ENCODE results near the gene RBM17.

DNA sequence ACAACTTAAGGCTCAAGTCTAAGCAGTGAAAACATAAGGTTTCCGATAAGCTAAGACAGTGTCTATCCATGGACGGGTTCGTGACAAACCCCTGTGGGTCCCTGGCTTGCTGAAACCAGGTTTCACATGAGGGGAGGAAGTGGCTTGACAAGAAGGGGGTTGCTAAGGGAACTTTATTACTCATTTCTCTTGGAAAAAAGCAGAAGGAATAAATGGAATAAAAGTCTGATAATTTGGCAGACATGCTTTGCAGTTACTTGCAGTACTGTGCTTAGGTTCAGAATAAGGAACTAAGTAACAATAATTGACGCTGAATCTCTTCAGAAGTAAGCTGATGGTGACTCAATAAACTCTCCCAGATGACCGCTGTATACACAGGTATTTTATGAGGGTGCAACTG lies 34.7 kb downstream of the RBM17 start:
- TF ChIP-seq SUZ12 (IDR thresholded peaks at IDR 0.05; ENCODE audit: unreplicated experiment) (no peak), NFYA (IDR thresholded peaks at IDR 0.05; ENCODE audit: borderline replicate concordance, low read depth, low read length) (no peak)
- TF ChIP-seq, protein P1, sequence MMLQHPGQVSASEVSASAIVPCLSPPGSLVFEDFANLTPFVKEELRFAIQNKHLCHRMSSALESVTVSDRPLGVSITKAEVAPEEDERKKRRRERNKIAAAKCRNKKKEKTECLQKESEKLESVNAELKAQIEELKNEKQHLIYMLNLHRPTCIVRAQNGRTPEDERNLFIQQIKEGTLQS (IDR thresholded peaks at IDR 0.05; ENCODE audit: borderline replicate concordance, extremely low read depth, low read depth, low read length), result no peak
- TF ChIP-seq, protein P2, sequence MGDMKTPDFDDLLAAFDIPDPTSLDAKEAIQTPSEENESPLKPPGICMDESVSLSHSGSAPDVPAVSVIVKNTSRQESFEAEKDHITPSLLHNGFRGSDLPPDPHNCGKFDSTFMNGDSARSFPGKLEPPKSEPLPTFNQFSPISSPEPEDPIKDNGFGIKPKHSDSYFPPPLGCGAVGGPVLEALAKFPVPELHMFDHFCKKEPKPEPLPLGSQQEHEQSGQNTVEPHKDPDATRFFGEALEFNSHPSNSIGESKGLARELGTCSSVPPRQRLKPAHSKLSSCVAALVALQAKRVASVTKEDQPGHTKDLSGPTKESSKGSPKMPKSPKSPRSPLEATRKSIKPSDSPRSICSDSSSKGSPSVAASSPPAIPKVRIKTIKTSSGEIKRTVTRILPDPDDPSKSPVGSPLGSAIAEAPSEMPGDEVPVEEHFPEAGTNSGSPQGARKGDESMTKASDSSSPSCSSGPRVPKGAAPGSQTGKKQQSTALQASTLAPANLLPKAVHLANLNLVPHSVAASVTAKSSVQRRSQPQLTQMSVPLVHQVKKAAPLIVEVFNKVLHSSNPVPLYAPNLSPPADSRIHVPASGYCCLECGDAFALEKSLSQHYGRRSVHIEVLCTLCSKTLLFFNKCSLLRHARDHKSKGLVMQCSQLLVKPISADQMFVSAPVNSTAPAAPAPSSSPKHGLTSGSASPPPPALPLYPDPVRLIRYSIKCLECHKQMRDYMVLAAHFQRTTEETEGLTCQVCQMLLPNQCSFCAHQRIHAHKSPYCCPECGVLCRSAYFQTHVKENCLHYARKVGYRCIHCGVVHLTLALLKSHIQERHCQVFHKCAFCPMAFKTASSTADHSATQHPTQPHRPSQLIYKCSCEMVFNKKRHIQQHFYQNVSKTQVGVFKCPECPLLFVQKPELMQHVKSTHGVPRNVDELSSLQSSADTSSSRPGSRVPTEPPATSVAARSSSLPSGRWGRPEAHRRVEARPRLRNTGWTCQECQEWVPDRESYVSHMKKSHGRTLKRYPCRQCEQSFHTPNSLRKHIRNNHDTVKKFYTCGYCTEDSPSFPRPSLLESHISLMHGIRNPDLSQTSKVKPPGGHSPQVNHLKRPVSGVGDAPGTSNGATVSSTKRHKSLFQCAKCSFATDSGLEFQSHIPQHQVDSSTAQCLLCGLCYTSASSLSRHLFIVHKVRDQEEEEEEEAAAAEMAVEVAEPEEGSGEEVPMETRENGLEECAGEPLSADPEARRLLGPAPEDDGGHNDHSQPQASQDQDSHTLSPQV (IDR thresholded peaks at IDR 0.05), result no peak
- TF ChIP-seq, protein P3, sequence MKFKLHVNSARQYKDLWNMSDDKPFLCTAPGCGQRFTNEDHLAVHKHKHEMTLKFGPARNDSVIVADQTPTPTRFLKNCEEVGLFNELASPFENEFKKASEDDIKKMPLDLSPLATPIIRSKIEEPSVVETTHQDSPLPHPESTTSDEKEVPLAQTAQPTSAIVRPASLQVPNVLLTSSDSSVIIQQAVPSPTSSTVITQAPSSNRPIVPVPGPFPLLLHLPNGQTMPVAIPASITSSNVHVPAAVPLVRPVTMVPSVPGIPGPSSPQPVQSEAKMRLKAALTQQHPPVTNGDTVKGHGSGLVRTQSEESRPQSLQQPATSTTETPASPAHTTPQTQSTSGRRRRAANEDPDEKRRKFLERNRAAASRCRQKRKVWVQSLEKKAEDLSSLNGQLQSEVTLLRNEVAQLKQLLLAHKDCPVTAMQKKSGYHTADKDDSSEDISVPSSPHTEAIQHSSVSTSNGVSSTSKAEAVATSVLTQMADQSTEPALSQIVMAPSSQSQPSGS (IDR thresholded peaks at IDR 0.05; ENCODE audit: low read length), result no peak
